Activated gamma-delta T cell (primary cell): ENCODE results near the gene STX7.

Experiments used
- DNase-seq: peaks from one replicate; lab custom pipeline; 2025; lab: John Stamatoyannopoulos, UW

STX7 gene

GRCh38 chr6:132506869-132507808, 5.8 kb downstream of the STX7 start:
- DNase-seq: no peak

GRCh38 chr6:132506461-132506860, 6.5 kb downstream of the STX7 start:
- no peak for DNase-seq

- DNase-seq: no peak
Observed at GRCh38 chr6:132505158-132505557, 7.8 kb downstream of the STX7 start.

DNA sequence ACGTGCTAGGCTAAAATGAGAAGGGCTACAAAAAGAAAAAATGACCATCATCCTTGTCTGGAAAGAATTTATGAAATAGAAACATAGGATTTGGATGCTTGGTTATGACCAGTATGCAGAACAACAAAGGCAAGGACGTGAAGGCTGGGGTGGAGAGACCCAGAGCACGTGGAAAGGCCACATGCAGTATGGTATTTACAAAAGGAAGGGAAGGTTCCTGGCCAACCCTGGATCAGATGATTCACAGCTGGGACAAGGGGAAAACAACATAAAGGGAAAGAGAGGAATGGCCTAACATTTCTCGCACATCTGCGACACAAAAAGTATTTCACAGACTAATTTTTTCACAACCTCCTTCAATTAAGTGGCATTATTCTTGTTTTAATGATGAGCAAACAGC, 8.2 kb downstream of the STX7 start:
- no peak for DNase-seq

DNA sequence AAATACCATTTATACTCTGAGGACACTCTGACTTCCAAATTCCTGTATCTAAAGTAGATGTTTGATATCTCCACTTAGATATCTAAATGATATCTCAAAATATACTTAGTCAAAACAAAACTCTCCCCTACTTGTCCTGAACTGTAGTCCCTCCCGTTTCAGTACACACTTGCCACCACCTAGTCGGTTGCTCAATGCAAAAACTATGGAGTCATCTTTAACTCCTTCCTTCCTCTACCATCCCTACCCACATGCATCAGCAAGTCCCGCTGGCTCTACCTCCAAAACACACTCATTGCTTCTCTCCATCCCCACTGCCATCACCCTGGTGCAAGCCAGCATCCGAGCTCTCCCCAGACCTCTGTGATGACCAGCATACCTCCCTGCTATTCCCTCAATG, 13.2 kb downstream of the STX7 start:
- no peak for DNase-seq

DNA sequence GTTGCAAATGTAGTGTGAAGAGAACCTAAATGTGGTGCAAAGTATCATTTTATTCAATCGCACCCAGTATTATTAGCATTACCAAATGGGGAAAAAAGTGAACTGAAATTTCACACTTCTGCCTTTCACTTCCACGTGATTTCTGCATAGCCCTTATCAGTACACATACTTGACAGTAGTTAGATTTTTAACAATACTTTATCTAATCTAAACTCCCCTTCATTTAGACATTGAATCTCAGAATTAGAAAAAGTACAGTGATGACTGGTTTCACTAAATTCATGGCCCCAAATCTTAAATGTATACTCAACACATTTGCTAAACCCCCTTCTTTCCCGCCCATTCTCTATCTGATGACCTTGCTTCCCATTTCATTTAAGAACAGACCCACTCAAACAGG, 14.3 kb downstream of the STX7 start:
- no peak for DNase-seq

- DNase-seq: no peak
Observed at GRCh38 chr6:132496519-132497180, 16.3 kb downstream of the STX7 start.

DNA sequence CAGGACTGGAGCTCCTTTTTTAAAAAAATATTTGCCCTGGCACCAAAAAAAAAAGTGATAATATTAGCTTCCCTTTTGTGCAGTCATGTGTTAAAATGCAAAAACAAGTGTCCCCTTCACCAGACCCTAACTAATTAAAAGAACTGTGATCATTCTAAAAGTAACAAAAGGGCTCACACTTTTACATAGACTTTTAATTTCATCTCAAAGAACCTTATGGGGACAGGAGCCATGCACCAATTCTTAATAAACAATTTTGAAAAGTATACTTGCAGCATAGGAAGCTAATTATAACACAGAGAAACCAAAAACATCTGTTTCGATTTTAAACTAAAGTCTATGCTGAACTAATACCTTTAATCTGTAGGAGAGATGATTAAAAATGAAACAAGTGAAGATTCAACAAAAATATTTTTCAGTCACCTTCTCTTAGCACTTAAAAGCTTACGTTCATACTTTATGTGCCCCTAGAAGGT, 17.3 kb downstream of the STX7 start:
- no peak for DNase-seq

- DNase-seq: no peak
Observed at GRCh38 chr6:132494954-132495353, 18.0 kb downstream of the STX7 start.

DNA sequence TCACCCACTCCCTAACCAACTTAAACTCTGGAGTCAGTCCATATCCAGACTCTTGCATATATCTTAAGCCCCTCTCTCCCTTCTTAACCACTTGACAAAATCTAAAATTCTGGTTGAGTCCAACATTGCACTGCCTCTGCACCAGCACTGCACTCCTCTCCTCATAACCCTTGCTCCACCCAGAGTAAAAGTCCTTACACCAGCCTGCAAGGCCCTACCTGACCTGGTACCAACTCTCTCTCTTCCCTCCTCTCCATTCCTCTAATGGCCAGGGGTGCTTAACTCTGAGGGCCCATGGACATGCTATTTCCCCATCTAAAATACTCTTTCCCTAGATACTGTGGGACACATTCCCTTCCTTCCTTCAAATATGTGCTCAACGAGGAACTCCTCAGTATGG, 21.0 kb downstream of the STX7 start:
- DNase-seq: no peak

GRCh38 chr6:132491303-132491702, 21.6 kb downstream of the STX7 start:
- DNase-seq: no peak

- DNase-seq: no peak
Observed at GRCh38 chr6:132490478-132491204, 22.3 kb downstream of the STX7 start.

DNA sequence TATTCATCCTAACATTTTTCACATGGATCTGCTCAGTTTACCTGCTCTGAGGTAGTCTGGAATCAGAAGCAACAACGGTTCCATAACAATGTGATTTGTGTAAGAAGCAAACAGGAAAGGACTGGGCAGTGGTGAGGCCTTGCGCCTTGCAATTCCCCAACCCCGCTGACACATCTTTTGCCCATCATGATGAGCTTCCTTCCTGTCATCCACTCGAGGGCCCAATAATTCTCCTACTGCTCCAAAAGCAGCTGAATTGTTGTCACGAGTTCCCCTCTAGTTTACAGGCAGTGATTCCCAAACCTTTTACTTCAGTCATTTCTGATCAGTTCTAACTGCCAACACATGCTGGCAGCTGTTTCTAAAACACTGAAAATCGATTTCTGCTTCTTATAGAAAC, 22.9 kb downstream of the STX7 start:
- DNase-seq: no peak

DNA sequence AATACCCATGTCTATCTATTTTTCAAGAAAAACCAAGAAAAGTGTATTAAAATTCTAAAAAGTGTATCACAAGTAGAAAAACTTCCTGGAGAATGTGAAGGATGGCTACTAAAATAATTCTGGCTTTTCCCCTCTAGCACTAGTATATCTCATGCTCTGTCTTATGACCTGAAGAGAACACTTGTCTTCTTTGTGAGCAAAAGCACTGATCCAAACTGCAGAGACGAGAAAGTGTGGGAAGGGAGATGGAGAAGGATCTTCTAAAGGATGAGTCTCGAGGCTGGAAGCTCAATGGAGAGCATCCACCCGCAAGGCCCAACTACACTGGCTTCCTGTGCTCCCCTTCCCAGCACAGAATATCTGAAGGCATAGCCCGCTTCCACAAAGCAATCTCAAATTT, 23.5 kb downstream of the STX7 start:
- no peak for DNase-seq

GRCh38 chr6:132487762-132488161, 25.2 kb downstream of the STX7 start:
- DNase-seq: no peak

DNA sequence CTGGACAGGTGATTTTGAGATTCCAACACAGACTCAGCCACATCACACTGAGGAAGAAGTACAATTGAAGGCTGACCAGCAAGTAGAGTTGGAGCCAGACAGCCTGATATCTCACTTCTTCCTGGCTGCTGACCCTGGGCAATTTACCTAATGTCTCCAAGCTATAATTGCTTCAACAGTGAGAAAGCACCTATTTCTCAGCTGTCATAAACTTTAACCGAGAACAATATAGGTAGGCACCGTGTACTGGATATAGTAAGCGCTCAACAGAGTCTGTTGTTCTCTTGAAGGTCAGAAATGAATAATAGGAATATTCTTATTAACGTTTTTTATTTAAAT, 28.3 kb downstream of the STX7 start:
- DNase-seq: no peak

DNA sequence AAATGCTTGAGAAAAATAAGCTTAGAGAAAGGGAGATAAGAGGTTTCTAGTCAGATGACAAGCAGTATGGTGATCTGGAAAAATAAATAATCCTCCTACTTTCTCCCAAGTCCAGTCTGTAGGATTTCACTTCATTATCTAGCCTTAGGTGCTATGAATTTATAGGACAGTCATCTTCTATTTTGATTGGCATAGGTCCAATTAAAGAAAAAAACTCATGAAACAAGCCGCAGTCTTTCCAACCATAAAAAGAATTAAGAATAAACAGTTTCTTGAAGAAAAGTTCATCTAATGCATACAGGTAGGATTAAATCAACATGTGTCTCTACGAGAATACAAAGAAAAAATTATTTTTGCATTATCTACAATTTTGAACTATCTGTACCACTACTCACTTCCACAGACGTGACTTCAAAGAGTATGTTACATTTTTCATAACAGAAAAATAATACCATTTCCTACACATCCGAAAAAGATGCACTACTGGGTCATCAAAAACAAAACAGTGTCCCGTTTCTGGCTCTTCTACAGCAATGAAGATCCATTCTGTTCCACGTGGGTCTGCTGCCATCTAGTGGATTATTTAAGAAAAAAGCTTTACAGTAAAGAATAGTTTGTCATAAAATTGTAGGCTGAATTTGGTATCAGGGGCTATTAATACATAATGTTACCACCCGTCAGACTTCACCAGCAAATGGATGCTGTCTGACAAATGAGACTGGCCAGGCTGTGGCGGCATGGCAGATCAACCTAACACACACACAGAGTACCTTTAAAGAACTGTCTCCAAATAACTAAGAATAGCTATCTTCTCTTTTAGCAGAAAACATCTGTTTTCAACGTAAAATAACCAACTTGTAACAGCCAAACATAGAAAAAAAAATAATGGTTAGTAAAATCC, 28.9 kb downstream of the STX7 start:
- no peak for DNase-seq

GRCh38 chr6:132482581-132482980, 30.3 kb downstream of the STX7 start:
- DNase-seq: no peak

GRCh38 chr6:132481189-132481588, 31.7 kb downstream of the STX7 start:
- DNase-seq: no peak

GRCh38 chr6:132479131-132479530, 33.8 kb downstream of the STX7 start:
- no peak for DNase-seq

GRCh38 chr6:132478674-132479073, 34.2 kb downstream of the STX7 start:
- DNase-seq: no peak

DNA sequence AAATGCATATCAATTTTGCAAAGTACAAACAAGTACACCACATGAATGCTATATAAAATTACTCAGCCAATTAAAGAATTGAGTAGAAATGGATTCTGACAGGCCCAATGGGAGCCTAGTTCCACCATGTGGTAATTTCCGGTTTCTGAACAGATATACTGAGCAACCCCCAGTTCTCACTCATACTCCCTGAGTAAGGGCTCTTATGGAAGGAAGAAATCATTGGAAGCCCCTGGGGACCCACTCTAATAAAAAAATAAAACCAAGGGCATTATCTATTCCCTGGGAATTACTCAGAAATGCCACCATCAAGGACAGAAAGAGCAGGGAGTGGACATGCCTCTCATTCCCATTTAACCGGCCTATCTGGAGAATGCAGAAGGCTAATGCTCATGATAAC, 34.6 kb downstream of the STX7 start:
- no peak for DNase-seq
